Measurements from ENCODE around the gene DENND1A.

The DENND1A gene

DNA sequence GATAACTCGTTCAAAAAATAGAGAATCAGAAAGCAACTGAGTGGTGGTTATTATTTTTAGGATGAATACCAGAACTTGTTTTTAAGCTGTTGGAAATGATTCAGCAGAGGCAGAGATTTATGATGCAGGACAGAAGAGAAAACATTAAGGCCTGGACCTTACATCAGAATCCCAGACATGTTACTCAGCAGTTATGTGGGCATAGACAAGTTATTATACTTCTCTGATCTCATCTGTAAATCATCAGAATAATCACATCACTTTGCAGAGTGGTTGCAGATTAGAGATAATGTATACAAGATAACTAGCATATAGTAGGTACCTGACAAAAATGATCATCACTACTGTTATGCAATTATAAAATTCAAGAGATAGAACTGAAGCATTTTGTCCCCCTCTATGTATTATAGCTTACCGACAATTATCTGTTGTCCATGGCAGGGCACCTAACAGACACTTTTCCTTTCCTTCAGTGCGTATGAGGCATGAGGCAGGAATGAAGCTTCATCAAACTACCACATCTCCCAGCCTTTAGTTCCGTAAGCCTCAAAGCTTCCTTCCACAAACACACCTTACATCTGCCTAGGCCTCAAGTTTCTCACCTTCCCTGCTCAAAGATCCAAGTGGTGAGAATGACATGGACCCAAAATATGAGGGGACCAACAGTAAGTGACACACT, 165.9 kb downstream of the DENND1A start:
- no peak for TF ChIP-seq TAF1 (IDR thresholded peaks at IDR 0.05; ENCODE audit: borderline replicate concordance, insufficient read depth, low read length)
- TF ChIP-seq POLR2AphosphoS5 (IDR thresholded peaks at IDR 0.05; ENCODE audit: low read depth, low read length), result no peak
- TF ChIP-seq FOXP2 (optimal IDR thresholded peaks at IDR 0.05; ENCODE audit: borderline replicate concordance, extremely low read depth, extremely low read length, insufficient read depth), result no peak
- TF ChIP-seq, protein P1, sequence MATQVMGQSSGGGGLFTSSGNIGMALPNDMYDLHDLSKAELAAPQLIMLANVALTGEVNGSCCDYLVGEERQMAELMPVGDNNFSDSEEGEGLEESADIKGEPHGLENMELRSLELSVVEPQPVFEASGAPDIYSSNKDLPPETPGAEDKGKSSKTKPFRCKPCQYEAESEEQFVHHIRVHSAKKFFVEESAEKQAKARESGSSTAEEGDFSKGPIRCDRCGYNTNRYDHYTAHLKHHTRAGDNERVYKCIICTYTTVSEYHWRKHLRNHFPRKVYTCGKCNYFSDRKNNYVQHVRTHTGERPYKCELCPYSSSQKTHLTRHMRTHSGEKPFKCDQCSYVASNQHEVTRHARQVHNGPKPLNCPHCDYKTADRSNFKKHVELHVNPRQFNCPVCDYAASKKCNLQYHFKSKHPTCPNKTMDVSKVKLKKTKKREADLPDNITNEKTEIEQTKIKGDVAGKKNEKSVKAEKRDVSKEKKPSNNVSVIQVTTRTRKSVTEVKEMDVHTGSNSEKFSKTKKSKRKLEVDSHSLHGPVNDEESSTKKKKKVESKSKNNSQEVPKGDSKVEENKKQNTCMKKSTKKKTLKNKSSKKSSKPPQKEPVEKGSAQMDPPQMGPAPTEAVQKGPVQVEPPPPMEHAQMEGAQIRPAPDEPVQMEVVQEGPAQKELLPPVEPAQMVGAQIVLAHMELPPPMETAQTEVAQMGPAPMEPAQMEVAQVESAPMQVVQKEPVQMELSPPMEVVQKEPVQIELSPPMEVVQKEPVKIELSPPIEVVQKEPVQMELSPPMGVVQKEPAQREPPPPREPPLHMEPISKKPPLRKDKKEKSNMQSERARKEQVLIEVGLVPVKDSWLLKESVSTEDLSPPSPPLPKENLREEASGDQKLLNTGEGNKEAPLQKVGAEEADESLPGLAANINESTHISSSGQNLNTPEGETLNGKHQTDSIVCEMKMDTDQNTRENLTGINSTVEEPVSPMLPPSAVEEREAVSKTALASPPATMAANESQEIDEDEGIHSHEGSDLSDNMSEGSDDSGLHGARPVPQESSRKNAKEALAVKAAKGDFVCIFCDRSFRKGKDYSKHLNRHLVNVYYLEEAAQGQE (IDR thresholded peaks at IDR 0.05; ENCODE audit: insufficient read depth in 1 of 2, low read depth in 2 of 2, low read length in 2 of 2), result no peak
- no peak for TF ChIP-seq SIN3A (IDR thresholded peaks at IDR 0.05; ENCODE audit: borderline replicate concordance, insufficient read depth, low read length)

DNA sequence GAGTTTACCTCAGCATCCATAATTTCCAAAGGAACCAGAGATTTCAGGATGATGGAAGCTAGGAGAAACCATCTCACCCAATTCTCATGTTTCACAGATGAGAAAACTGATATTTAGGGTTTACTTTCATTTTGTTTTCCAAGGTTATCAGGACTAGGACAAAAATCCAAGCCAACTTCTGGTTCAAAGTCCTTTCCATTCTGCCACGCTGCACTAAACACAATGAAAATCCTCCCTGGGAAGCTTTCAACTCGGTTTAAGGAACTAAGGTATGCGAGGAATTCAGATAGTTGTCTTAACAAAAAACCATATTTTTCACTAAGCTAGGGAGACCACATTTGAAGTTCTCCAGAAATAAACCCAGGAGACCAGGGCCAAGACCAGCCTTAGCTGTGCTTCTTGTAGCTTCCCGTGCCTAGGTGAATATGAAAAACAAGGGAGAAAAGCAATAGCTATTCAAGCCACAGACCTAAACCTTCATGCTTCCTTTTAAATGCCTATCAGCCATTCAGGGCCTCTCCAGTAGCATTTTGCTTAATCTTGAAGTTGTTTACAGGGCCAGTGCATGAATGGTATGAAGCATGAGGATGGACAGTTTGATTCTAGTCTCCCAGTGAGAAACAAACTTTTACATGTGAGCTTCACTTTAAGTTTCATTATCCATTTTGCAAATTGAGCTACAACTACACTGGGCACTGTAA, 167.9 kb downstream of the DENND1A start:
- TF ChIP-seq, protein P1 (IDR thresholded peaks at IDR 0.05; ENCODE audit: insufficient read depth in 1 of 2, low read depth in 2 of 2, low read length in 2 of 2), result no peak
- TF ChIP-seq POLR2AphosphoS5 (IDR thresholded peaks at IDR 0.05; ENCODE audit: low read depth, low read length) (no peak), FOXP2 (optimal IDR thresholded peaks at IDR 0.05; ENCODE audit: borderline replicate concordance, extremely low read depth, extremely low read length, insufficient read depth) (no peak), TAF1 (IDR thresholded peaks at IDR 0.05; ENCODE audit: borderline replicate concordance, insufficient read depth, low read length) (no peak), SIN3A (IDR thresholded peaks at IDR 0.05; ENCODE audit: borderline replicate concordance, insufficient read depth, low read length) (no peak)

- no peak for TF ChIP-seq SIN3A (IDR thresholded peaks at IDR 0.05; ENCODE audit: borderline replicate concordance, insufficient read depth, low read length)
- TF ChIP-seq, protein P1 (IDR thresholded peaks at IDR 0.05; ENCODE audit: insufficient read depth in 1 of 2, low read depth in 2 of 2, low read length in 2 of 2), result no peak
- no peak for TF ChIP-seq POLR2AphosphoS5 (IDR thresholded peaks at IDR 0.05; ENCODE audit: low read depth, low read length)
- TF ChIP-seq FOXP2 (optimal IDR thresholded peaks at IDR 0.05; ENCODE audit: borderline replicate concordance, extremely low read depth, extremely low read length, insufficient read depth), result no peak
- no peak for TF ChIP-seq TAF1 (IDR thresholded peaks at IDR 0.05; ENCODE audit: borderline replicate concordance, insufficient read depth, low read length)
These were observed 172.0 kb downstream of the DENND1A start for GRCh38 chr9:123757960-123758359.

DNA sequence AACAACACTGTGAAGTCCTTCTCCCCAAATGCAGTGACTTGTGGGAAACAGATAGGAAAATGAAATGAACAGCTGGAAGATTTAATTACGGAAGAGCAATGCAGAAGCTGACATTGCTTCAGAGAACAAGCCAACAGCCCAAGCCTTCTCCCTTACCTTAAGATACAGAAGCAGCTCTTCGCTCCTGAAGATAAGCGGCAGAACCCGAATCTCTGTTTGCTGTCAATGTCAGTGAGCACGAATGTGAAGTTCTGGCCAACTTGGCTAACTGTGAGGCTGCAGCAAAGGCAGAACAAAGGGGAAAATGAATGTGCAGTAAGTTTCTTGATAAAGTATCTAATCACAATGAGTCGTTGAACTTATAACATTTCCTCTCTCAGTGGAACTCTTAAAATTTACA, 172.4 kb downstream of the DENND1A start:
- TF ChIP-seq FOXP2 (optimal IDR thresholded peaks at IDR 0.05; ENCODE audit: borderline replicate concordance, extremely low read depth, extremely low read length, insufficient read depth) (no peak), SIN3A (IDR thresholded peaks at IDR 0.05; ENCODE audit: borderline replicate concordance, insufficient read depth, low read length) (no peak), POLR2AphosphoS5 (IDR thresholded peaks at IDR 0.05; ENCODE audit: low read depth, low read length) (no peak), TAF1 (IDR thresholded peaks at IDR 0.05; ENCODE audit: borderline replicate concordance, insufficient read depth, low read length) (no peak)
- TF ChIP-seq, protein P1 (IDR thresholded peaks at IDR 0.05; ENCODE audit: insufficient read depth in 1 of 2, low read depth in 2 of 2, low read length in 2 of 2), result no peak

Data from PFSK-1 (cell line).